ENCODE data around the gene SULT4A1.

SULT4A1 gene

GRCh38 chr22:43829904-43830851 lies 32.1 kb downstream of the SULT4A1 start:
- DNase-seq (ENCODE audit: extremely low read depth, insufficient read length), result no peak
- no peaks in the 10 kb centered on the region for H3K36me3 ChIP-seq (ENCODE audit: control insufficient read depth, insufficient read depth, low read length)
- no peak overlapping the region for H3K4me3 ChIP-seq (replicated peaks; ENCODE audit: low read depth, low read length)
- no peak for TF ChIP-seq CTCF (IDR thresholded peaks at IDR 0.05; ENCODE audit: insufficient read depth, low read length, poor library complexity, severe bottlenecking)
- no peaks in the 10 kb centered on the region; the same call in 1 of the 2 replicates for H3K27me3 ChIP-seq (replicated peaks; ENCODE audit: control insufficient read depth, insufficient read depth, low read length)

GRCh38 chr22:43828998-43829782 lies 33.1 kb downstream of the SULT4A1 start:
- Histone ChIP-seq H3K36me3 (ENCODE audit: control insufficient read depth, insufficient read depth, low read length) (no peaks in the 10 kb centered on the region), H3K4me3 (replicated peaks; ENCODE audit: low read depth, low read length) (no peak overlapping the region), H3K27me3 (replicated peaks; ENCODE audit: control insufficient read depth, insufficient read depth, low read length) (no peaks in the 10 kb centered on the region; the same call in 1 of the 2 replicates)
- TF ChIP-seq CTCF (IDR thresholded peaks at IDR 0.05; ENCODE audit: insufficient read depth, low read length, poor library complexity, severe bottlenecking), result peak; percentile 20
- DNase-seq (ENCODE audit: extremely low read depth, insufficient read length), result no peak

- no peak overlapping the region for H3K4me3 ChIP-seq (replicated peaks; ENCODE audit: low read depth, low read length)
- H3K27me3 ChIP-seq (replicated peaks; ENCODE audit: control insufficient read depth, insufficient read depth, low read length), result no peaks in the 10 kb centered on the region; the same call in 1 of the 2 replicates
- no peak for DNase-seq (ENCODE audit: extremely low read depth, insufficient read length)
- TF ChIP-seq CTCF (IDR thresholded peaks at IDR 0.05; ENCODE audit: insufficient read depth, low read length, poor library complexity, severe bottlenecking), result no peak
- no peaks in the 10 kb centered on the region for H3K36me3 ChIP-seq (ENCODE audit: control insufficient read depth, insufficient read depth, low read length)
These were observed 33.7 kb downstream of the SULT4A1 start for GRCh38 chr22:43828725-43828997.

GRCh38 chr22:43827926-43828724 lies 34.2 kb downstream of the SULT4A1 start:
- DNase-seq (ENCODE audit: extremely low read depth, insufficient read length), result no peak
- no peak for TF ChIP-seq CTCF (IDR thresholded peaks at IDR 0.05; ENCODE audit: insufficient read depth, low read length, poor library complexity, severe bottlenecking)
- no peaks in the 10 kb centered on the region for H3K36me3 ChIP-seq (ENCODE audit: control insufficient read depth, insufficient read depth, low read length)
- H3K4me3 ChIP-seq (replicated peaks; ENCODE audit: low read depth, low read length), result no peak overlapping the region
- no peaks in the 10 kb centered on the region; the same call in 1 of the 2 replicates for H3K27me3 ChIP-seq (replicated peaks; ENCODE audit: control insufficient read depth, insufficient read depth, low read length)

GRCh38 chr22:43827003-43827735 lies 35.1 kb downstream of the SULT4A1 start:
- no peak overlapping the region for H3K4me3 ChIP-seq (replicated peaks; ENCODE audit: low read depth, low read length)
- TF ChIP-seq CTCF (IDR thresholded peaks at IDR 0.05; ENCODE audit: insufficient read depth, low read length, poor library complexity, severe bottlenecking), result no peak
- no peaks in the 10 kb centered on the region for H3K36me3 ChIP-seq (ENCODE audit: control insufficient read depth, insufficient read depth, low read length)
- DNase-seq (ENCODE audit: extremely low read depth, insufficient read length), result no peak
- no peaks in the 10 kb centered on the region; the same call in 1 of the 2 replicates for H3K27me3 ChIP-seq (replicated peaks; ENCODE audit: control insufficient read depth, insufficient read depth, low read length)
